T-helper 9 cell (primary cell): ENCODE results near the gene LY6G6C.
A peak's percentile ranks its signal among the peaks of the same experiment; 100 is the strongest.

ENCODE experiments used
- DNase-seq: peaks from one replicate; pipeline ENCODE4 v3.0.0-alpha.2; 2020
- total RNA-seq, 2 donors: gene quantifications; one replicate each; lab custom pipeline; 2026; lab: John Stamatoyannopoulos, UW

The LY6G6C gene
- 0 to 0.24 reads per million in 2 donors for total RNA-seq

- no peak for DNase-seq
Measured at GRCh38 chr6:31721351-31722020, at the start of gene LY6G6C. Gene LY6G6C (minus strand): TSS chr6:31721746. CDS start chr6:31721679, 67 bp downstream.

GRCh38 chr6:31770860-31771259 is 49.3 kb upstream of the LY6G6C start:
- DNase-seq = no peak

GRCh38 chr6:31769684-31770371 is 48.3 kb upstream of the LY6G6C start:
- DNase-seq = peak; percentile 77

- no peak for DNase-seq
Measured at GRCh38 chr6:31768363-31769257, 47.1 kb upstream of the LY6G6C start.

- no peak for DNase-seq
Measured at GRCh38 chr6:31767096-31767645, 45.6 kb upstream of the LY6G6C start.

GRCh38 chr6:31765910-31766794 is 44.6 kb upstream of the LY6G6C start:
- no peak for DNase-seq

GRCh38 chr6:31765559-31765909 is 44.0 kb upstream of the LY6G6C start:
- no peak for DNase-seq

GRCh38 chr6:31764198-31764597 is 42.7 kb upstream of the LY6G6C start:
- DNase-seq = no peak

- no peak for DNase-seq
Measured at GRCh38 chr6:31763619-31763940, 42.0 kb upstream of the LY6G6C start.

- DNase-seq = no peak
Measured at GRCh38 chr6:31762878-31763618, 41.5 kb upstream of the LY6G6C start.

- no peak for DNase-seq
Measured at GRCh38 chr6:31762356-31762755, 40.8 kb upstream of the LY6G6C start, which contains the start of gene SAPCD1. Gene SAPCD1 (plus strand): TSS chr6:31762656. CDS start chr6:31763055, 399 bp downstream.

- DNase-seq = no peak
Measured at GRCh38 chr6:31761343-31761742, 39.8 kb upstream of the LY6G6C start.

GRCh38 chr6:31760790-31761189 is 39.2 kb upstream of the LY6G6C start:
- no peak for DNase-seq

GRCh38 chr6:31758281-31758680 is 36.7 kb upstream of the LY6G6C start:
- no peak for DNase-seq

- DNase-seq = no peak
Measured at GRCh38 chr6:31752739-31753319, 31.3 kb upstream of the LY6G6C start.

- no peak for DNase-seq
Measured at GRCh38 chr6:31750411-31751022, 29.0 kb upstream of the LY6G6C start.

- no peak for DNase-seq
Measured at GRCh38 chr6:31749301-31750036, 27.9 kb upstream of the LY6G6C start.

GRCh38 chr6:31744422-31744821 is 22.9 kb upstream of the LY6G6C start:
- no peak for DNase-seq

GRCh38 chr6:31742894-31743293 is 21.3 kb upstream of the LY6G6C start:
- no peak for DNase-seq

- no peak for DNase-seq
Measured at GRCh38 chr6:31741815-31742214, 20.3 kb upstream of the LY6G6C start.
